ENCODE data around the gene RAB15.

RAB15 gene

GRCh38 chr14:64899958-64900357, 72.2 kb downstream of the RAB15 start:
- DNase-seq = no peak
